ENCODE data around the gene ALKAL2.
"Not testable (repeated sequence)": the region's sequence is repeated elsewhere in the genome, so short reads cannot be mapped to it uniquely, and the experiment has no call there.

The ALKAL2 gene

DNA sequence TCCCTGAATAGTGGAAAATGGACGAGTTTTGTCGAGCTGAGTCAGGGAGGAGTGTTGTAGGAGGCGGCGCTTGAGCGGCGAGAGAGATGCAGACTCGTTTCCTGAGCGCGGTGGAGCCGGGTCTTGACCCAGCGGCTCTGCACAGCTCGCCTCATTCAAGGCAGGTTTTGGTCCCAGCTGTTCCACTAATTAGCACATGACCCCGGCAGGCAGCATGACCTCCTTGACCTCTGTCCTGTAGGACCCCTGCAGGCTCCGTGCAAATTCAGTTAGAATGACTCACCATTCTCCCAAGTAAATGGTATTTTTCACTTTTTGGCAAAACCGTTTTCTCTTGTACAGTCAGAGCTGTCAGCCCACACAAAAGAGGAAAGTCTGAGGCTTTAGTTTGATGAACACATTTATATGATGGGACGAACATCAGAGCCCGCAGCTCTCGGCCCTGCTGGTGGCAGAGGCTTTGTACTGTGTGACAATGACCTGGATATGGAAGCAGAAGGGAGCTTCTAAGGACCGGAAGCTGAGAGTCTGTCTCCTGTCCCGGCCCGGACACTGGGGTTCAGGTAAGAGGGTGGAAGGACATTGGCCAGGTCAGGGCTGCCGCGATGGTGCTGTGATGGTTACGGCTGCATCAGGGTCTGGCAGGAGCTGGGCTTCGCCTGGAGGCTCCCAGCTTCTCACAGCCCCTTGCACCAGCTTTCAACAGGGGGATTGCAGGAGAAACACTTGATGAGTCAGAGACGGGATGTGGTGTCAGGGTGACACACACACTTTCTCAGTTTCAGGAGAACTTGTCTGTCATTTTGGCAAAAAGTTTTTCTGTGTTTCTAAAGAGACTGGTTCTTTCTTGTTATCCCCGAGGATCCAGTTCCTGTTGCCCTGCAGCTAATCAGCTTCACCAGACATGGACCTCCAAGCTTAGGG, 29.9 kb upstream of the ALKAL2 start:
- TF ChIP-seq, protein P1, sequence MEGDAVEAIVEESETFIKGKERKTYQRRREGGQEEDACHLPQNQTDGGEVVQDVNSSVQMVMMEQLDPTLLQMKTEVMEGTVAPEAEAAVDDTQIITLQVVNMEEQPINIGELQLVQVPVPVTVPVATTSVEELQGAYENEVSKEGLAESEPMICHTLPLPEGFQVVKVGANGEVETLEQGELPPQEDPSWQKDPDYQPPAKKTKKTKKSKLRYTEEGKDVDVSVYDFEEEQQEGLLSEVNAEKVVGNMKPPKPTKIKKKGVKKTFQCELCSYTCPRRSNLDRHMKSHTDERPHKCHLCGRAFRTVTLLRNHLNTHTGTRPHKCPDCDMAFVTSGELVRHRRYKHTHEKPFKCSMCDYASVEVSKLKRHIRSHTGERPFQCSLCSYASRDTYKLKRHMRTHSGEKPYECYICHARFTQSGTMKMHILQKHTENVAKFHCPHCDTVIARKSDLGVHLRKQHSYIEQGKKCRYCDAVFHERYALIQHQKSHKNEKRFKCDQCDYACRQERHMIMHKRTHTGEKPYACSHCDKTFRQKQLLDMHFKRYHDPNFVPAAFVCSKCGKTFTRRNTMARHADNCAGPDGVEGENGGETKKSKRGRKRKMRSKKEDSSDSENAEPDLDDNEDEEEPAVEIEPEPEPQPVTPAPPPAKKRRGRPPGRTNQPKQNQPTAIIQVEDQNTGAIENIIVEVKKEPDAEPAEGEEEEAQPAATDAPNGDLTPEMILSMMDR (IDR thresholded peaks at IDR 0.05; ENCODE audit: poor library complexity, severe bottlenecking): no peak
- Histone ChIP-seq H3K27me3 (ENCODE audit: insufficient read depth, poor library complexity, severe bottlenecking) (no peaks in the 10 kb centered on the region), H3K4me3 (ENCODE audit: severe bottlenecking) (no peak overlapping the region), H3K27ac (ENCODE audit: poor library complexity, severe bottlenecking) (no peak overlapping the region), H3K4me1 (ENCODE audit: insufficient read depth, poor library complexity, severe bottlenecking) (no peaks in the 10 kb centered on the region), H3K36me3 (ENCODE audit: low read depth) (no peaks in the 10 kb centered on the region), H3K9me3 (ENCODE audit: severe bottlenecking) (no peaks in the 10 kb centered on the region)
- no peak for DNase-seq (ENCODE audit: low spot score)
- peak; percentile 27; the same call in 2 of the 3 replicates for ATAC-seq (ENCODE audit: low read depth)

GRCh38 chr2:316381-316780, 28.5 kb upstream of the ALKAL2 start:
- no peak overlapping the region for H3K27ac ChIP-seq (ENCODE audit: poor library complexity, severe bottlenecking)
- H3K4me1 ChIP-seq (ENCODE audit: insufficient read depth, poor library complexity, severe bottlenecking): no peaks in the 10 kb centered on the region
- ATAC-seq (ENCODE audit: low read depth): no peak
- H3K9me3 ChIP-seq (ENCODE audit: severe bottlenecking): no peaks in the 10 kb centered on the region
- no peaks in the 10 kb centered on the region for H3K27me3 ChIP-seq (ENCODE audit: insufficient read depth, poor library complexity, severe bottlenecking)
- DNase-seq (ENCODE audit: low spot score): no peak
- H3K36me3 ChIP-seq (ENCODE audit: low read depth): no peaks in the 10 kb centered on the region
- TF ChIP-seq, protein P1 (IDR thresholded peaks at IDR 0.05; ENCODE audit: poor library complexity, severe bottlenecking): no peak
- H3K4me3 ChIP-seq (ENCODE audit: severe bottlenecking): no peak overlapping the region

DNA sequence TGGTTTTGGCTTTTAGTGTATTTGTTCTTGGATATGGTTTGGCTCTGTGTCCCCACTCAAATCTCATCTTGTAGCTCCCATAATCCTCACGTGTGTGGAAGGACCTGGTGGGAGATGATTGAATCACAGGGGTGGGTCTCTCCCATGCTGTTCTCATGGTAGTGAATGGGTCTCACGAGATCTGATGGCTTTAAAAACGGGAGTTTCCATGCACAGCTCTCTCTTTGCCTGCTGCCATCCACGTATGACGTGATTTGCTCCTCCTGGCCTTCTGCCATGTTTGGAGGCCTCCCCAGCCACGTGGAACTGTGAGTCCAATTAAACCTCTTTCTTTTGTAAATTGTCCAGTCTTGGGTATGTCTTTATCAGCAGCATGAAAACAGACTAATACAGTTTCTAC, 28.0 kb upstream of the ALKAL2 start:
- H3K9me3 ChIP-seq (ENCODE audit: severe bottlenecking); H3K4me3 ChIP-seq (ENCODE audit: severe bottlenecking); H3K27me3 ChIP-seq (ENCODE audit: insufficient read depth, poor library complexity, severe bottlenecking); ATAC-seq (ENCODE audit: low read depth); DNase-seq (ENCODE audit: low spot score); H3K4me1 ChIP-seq (ENCODE audit: insufficient read depth, poor library complexity, severe bottlenecking); H3K27ac ChIP-seq (ENCODE audit: poor library complexity, severe bottlenecking); H3K36me3 ChIP-seq (ENCODE audit: low read depth): not testable (repeated sequence)

- no peaks in the 10 kb centered on the region for H3K36me3 ChIP-seq (ENCODE audit: low read depth)
- no peaks in the 10 kb centered on the region for H3K27me3 ChIP-seq (ENCODE audit: insufficient read depth, poor library complexity, severe bottlenecking)
- H3K4me1 ChIP-seq (ENCODE audit: insufficient read depth, poor library complexity, severe bottlenecking): no peaks in the 10 kb centered on the region
- no peak overlapping the region for H3K27ac ChIP-seq (ENCODE audit: poor library complexity, severe bottlenecking)
- no peaks in the 10 kb centered on the region for H3K9me3 ChIP-seq (ENCODE audit: severe bottlenecking)
- DNase-seq (ENCODE audit: low spot score) (no peak), ATAC-seq (ENCODE audit: low read depth) (no peak)
- TF ChIP-seq, protein P1 (IDR thresholded peaks at IDR 0.05; ENCODE audit: poor library complexity, severe bottlenecking): no peak
- H3K4me3 ChIP-seq (ENCODE audit: severe bottlenecking): no peak overlapping the region
Measured at GRCh38 chr2:314561-315336, 26.9 kb upstream of the ALKAL2 start.

- no peaks in the 10 kb centered on the region for H3K27me3 ChIP-seq (ENCODE audit: insufficient read depth, poor library complexity, severe bottlenecking)
- no peaks in the 10 kb centered on the region for H3K4me1 ChIP-seq (ENCODE audit: insufficient read depth, poor library complexity, severe bottlenecking)
- no peak for ATAC-seq (ENCODE audit: low read depth)
- TF ChIP-seq, protein P1 (IDR thresholded peaks at IDR 0.05; ENCODE audit: poor library complexity, severe bottlenecking): no peak
- no peak overlapping the region for H3K27ac ChIP-seq (ENCODE audit: poor library complexity, severe bottlenecking)
- H3K36me3 ChIP-seq (ENCODE audit: low read depth): no peaks in the 10 kb centered on the region
- no peak for DNase-seq (ENCODE audit: low spot score)
- H3K4me3 ChIP-seq (ENCODE audit: severe bottlenecking): no peak overlapping the region
- H3K9me3 ChIP-seq (ENCODE audit: severe bottlenecking): no peaks in the 10 kb centered on the region
Measured at GRCh38 chr2:313991-314390, 26.1 kb upstream of the ALKAL2 start.
